ENCODE results near the gene IL1A. TPM values are rescaled to one million over a fixed set of nuclear protein-coding genes. Genes with fewer than 3 reads are reported as not detected.

Gene IL1A
- total and polyA plus RNA-seq, 10 of the 15 experiments (the other 5 are each of a cell fraction or from before 2014, with no cell fraction given) = 0.10 to 8.7 (median 6.9) TPM

DNA sequence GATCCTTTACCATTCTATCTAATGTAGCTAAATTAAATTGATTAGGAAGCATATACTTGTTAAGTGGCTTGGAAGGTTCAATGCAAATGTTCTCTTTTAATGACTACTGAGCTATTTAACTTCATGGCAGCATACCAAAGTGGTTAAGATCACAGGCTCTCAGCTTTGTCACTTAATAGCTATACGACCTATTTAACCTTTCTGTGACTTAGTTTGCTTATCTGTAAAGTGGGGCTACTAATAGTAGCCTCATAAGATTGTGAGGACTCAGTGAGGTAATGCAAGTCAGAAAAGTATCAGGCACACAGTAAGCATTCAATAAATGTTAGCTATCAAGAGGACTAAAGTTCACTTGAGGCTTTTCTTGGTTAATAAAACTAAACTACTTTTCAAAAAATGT is 24.1 kb downstream of the IL1A start (continued):
- no peak for TF ChIP-seq SMAD1 (IDR thresholded peaks at IDR 0.05; ENCODE audit: low read depth, partially characterized antibody)
- TF ChIP-seq GATAD2B (conservative IDR thresholded peaks at IDR 0.05; ENCODE audit: low read depth) = no peak
- TF ChIP-seq TCF7 (IDR thresholded peaks at IDR 0.05; ENCODE audit: borderline replicate concordance) = no peak
- TF ChIP-seq NRF1 (conservative IDR thresholded peaks at IDR 0.05; ENCODE audit: low read depth, low read length) = no peak

DNA sequence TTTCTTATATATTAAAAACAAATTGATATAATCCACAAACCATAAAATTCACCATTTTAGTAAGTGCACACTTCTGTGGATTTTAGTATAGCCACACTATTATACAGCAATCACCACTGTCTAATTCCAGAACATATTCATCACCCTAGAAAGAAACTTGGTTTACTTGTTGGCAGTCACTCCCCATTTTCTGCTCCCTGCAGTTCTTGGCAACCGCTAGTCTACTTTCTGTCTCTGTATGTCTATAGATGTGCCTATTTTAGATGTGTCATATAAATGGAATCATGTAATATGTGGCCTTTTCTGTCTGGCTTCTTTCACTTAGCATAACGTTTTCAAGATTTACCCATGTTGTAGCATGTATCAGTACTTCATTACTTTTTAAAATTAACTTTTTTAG is 25.6 kb downstream of the IL1A start:
- peaks cover 2 to 23% of the 10 kb centered on the region in 2 experiments for H3K36me3 ChIP-seq (ENCODE audit: control insufficient read depth in 2 of 2, insufficient read depth in 2 of 2, low read length in 1 of 2)

More for the DNA sequence above, 25.6 kb downstream of the IL1A start:
- Histone ChIP-seq H3K4me3 (no peak overlapping the region), H3K9me3 (replicated peaks; ENCODE audit: control insufficient read depth, insufficient read depth, low read length) (no peaks in the 10 kb centered on the region), H3K4me1 (ENCODE audit: control insufficient read depth, insufficient read depth, low read length) (no peaks in the 10 kb centered on the region), H3K4me2 (ENCODE audit: control insufficient read depth, insufficient read depth) (no peak overlapping the region), H3K9ac (ENCODE audit: control insufficient read depth, insufficient read depth, low read length) (no peak overlapping the region), H3K27ac (ENCODE audit: control insufficient read depth, insufficient read depth) (no peak overlapping the region), H2AFZ (ENCODE audit: control insufficient read depth, low read depth, low read length) (no peak overlapping the region), H3K27me3 (replicated peaks in 1 of 2; ENCODE audit: control insufficient read depth in 2 of 2, insufficient read depth in 2 of 2, low read length in 1 of 2) (no peaks in the 10 kb centered on the region), H3K79me2 (ENCODE audit: control insufficient read depth, insufficient read depth, low read length) (peaks cover 15% of the 10 kb centered on the region), H4K20me1 (ENCODE audit: control insufficient read depth, insufficient read depth) (no peaks in the 10 kb centered on the region)
- no peak for ATAC-seq
- in situ Hi-C loops (cut with MboI) = no loop called here
- POLR2A ChIA-PET = no interaction called here
- intact Hi-C loops (cut with micrococcal nuclease; ENCODE audit: unreplicated experiment) = no loop called here
- CTCF ChIA-PET = interaction anchor here (4.6 to 5.4 kb wide), 2 partner anchors 8 to 183 kb away, joined by 32 to 63 read pairs; no protein-coding TSS in a partner anchor
- WGBS (ENCODE audit: insufficient coverage, insufficient replicate concordance, low lambda C conversion rate, missing lambda C conversion rate) = 95% methylated on average over 2 of the region's 2 CpGs
- RAD21 ChIA-PET (ENCODE audit: unreplicated experiment) = interaction anchor here (2.0 kb wide), 1 partner anchor 53 kb away, joined by 7 read pairs; no protein-coding TSS in a partner anchor
- no peak for FAIRE-seq
- TF ChIP-seq MTA2 (IDR thresholded peaks at IDR 0.05; ENCODE audit: low read depth) (no peak), STAT3 (IDR thresholded peaks at IDR 0.05; ENCODE audit: low read depth, low read length) (no peak), SPI1 (IDR thresholded peaks at IDR 0.05; ENCODE audit: borderline replicate concordance, insufficient read depth, low read depth, low read length) (no peak), EP300 (IDR thresholded peaks at IDR 0.05; ENCODE audit: borderline replicate concordance in 1 of 2, control insufficient read depth in 1 of 2, low read depth in 2 of 2, low read length in 2 of 2) (no peak), ESRRA (IDR thresholded peaks at IDR 0.05; ENCODE audit: low read length) (no peak), MTA3 (IDR thresholded peaks at IDR 0.05; ENCODE audit: borderline replicate concordance, low read length) (no peak)
- TF ChIP-seq, protein P1, sequence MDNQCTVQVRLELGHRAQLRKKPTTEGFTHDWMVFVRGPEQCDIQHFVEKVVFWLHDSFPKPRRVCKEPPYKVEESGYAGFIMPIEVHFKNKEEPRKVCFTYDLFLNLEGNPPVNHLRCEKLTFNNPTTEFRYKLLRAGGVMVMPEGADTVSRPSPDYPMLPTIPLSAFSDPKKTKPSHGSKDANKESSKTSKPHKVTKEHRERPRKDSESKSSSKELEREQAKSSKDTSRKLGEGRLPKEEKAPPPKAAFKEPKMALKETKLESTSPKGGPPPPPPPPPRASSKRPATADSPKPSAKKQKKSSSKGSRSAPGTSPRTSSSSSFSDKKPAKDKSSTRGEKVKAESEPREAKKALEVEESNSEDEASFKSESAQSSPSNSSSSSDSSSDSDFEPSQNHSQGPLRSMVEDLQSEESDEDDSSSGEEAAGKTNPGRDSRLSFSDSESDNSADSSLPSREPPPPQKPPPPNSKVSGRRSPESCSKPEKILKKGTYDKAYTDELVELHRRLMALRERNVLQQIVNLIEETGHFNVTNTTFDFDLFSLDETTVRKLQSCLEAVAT (IDR thresholded peaks at IDR 0.05) = no peak
- TF ChIP-seq, protein P2, sequence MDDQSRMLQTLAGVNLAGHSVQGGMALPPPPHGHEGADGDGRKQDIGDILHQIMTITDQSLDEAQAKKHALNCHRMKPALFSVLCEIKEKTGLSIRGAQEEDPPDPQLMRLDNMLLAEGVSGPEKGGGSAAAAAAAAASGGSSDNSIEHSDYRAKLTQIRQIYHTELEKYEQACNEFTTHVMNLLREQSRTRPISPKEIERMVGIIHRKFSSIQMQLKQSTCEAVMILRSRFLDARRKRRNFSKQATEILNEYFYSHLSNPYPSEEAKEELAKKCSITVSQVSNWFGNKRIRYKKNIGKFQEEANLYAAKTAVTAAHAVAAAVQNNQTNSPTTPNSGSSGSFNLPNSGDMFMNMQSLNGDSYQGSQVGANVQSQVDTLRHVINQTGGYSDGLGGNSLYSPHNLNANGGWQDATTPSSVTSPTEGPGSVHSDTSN (IDR thresholded peaks at IDR 0.05; ENCODE audit: insufficient replicate concordance, low read depth, low read length) = no peak
- SMC1A ChIA-PET (ENCODE audit: uncharacterized antibody, unreplicated experiment) = interaction anchor here (2.3 kb wide), 1 partner anchor 127 kb away, joined by 17 read pairs; no protein-coding TSS in a partner anchor
- no TSS peak for BruUV-seq (replicated peaks)
- DNase-seq (ENCODE audit: low read depth, low spot score) = no peak

Measured in GM12878 (cell line).